H4 (cell line): ENCODE data around the gene PIK3AP1. TPM values are rescaled to one million over a fixed set of nuclear protein-coding genes. Genes with fewer than 3 reads are reported as not detected.

Experiments used
- total RNA-seq: library from RNA; depleted of rRNA; stranded (reverse); fragments of >200 nt; shearing (Covaris generic); gene quantifications from 2 replicates; pipeline ENCODE4 v1.2.3, GENCODE V29; 2014; rRNA removed

The PIK3AP1 gene
- total RNA-seq, 1 experiment from 2014 or later, result 0.43 TPM

Other genes with a start within 250 kb of the PIK3AP1 start
- gene TLL2, start 206.6 kb downstream of the PIK3AP1 start, total RNA-seq, result 0.31 and 0.64 TPM in 2 replicates
- gene TM9SF3, start 133.5 kb downstream of the PIK3AP1 start, total RNA-seq, result 44.1 and 72.4 TPM in 2 replicates
- 4.7 and 6.4 TPM in 2 replicates for gene LCOR, start 111.8 kb upstream of the PIK3AP1 start, total RNA-seq